Large intestine (tissue), 3 donors: ENCODE data around the gene KIF16B. TPM values are rescaled to one million over a fixed set of nuclear protein-coding genes. Genes with fewer than 3 reads are reported as not detected.

ENCODE experiments used
- DNase-seq, 2 donors: peaks; one replicate each; pipeline versions ENCODE4 v3.0.0 to v3.0.0-alpha.2; 2013
- H3K27ac ChIP-seq: one replicate; pipeline ENCODE4 v1.5.1; 2013; ENCODE audit warnings: low read length
- H3K27me3 ChIP-seq: 2 replicates; pipeline ENCODE4 v1.6.1; 2013; ENCODE audit warnings: low read length; ENCODE audit not compliant: control insufficient read depth, insufficient read depth
- H3K36me3 ChIP-seq: 2 replicates; pipeline ENCODE4 v1.6.1; 2013; ENCODE audit warnings: low read length; ENCODE audit not compliant: control insufficient read depth, insufficient read depth
- H3K4me1 ChIP-seq: one replicate; pipeline ENCODE4 v1.6.1; 2013; ENCODE audit warnings: low read length; ENCODE audit not compliant: control insufficient read depth, insufficient read depth
- H3K4me3 ChIP-seq: one replicate; pipeline ENCODE4 v1.5.1; 2013; ENCODE audit warnings: low read length
- H3K9me3 ChIP-seq: one replicate; pipeline ENCODE4 v1.6.1; 2013; ENCODE audit warnings: mild to moderate bottlenecking, low read depth, low read length, moderate library complexity; ENCODE audit not compliant: control insufficient read depth
- WGBS: methylation state at CpG from one replicate; pipeline ENCODE4 v1.1.5; 2013; ENCODE audit warnings: low lambda C conversion rate; ENCODE audit not compliant: insufficient coverage; 5-methylcytosine and 5-hydroxymethylcytosine counted together
- polyA plus RNA-seq: library from polyadenylated mRNA; unstranded; fragments of 120-200 nt; gene quantifications from one replicate; pipeline ENCODE4 v1.2.1, GENCODE V29; 2013

KIF16B gene
- polyA plus RNA-seq, 1 donor = 21.0 TPM

DNA sequence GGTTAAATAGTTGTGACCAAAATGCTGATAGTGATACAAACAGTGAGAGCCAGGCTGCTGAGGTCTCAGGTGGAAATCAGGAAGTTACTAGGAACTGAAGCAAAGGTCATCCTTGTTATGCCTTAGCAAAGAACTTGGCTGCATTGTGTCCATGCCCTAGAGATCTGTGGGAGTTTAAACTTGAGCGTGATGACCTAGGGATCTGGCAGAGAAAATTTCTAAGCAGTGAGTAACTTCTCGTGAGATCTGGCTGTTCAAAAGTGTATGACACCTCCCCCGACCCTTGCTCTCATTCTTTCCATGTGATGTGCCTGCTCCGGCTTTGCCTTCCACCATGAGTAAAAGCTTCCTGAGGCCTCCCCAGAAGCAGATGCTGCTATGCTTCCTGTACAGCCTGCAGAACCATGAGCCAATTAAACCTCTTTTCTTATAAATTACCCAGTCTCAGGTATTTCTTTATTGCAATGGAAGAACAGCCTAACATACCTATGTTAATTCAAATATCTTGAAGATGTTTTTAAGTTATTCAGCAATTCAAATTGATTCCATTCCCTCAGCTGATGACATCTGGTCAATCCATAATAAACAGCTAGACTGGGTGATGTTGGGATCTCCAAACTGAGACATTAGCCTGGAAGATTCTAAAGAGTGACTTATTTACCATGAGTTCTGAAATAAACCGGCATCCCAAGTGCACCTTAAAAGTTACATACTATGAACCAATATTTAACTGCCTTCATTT lies 33.8 kb downstream of the KIF16B start:
- H3K9me3 ChIP-seq = no peaks in the 10 kb centered on the region
- no CpG with 5 or more reads among the region's 5 CpGs for WGBS
- H3K4me1 ChIP-seq = peaks cover 15% of the 10 kb centered on the region
- peak; percentile 55 to 75 for DNase-seq
- peak overlapping the region; percentile 47 for H3K27ac ChIP-seq
- no peaks in the 10 kb centered on the region for H3K36me3 ChIP-seq
- no peaks in the 10 kb centered on the region for H3K27me3 ChIP-seq
- H3K4me3 ChIP-seq = no peak overlapping the region

- H3K27me3 ChIP-seq = no peaks in the 10 kb centered on the region
- no peaks in the 10 kb centered on the region for H3K36me3 ChIP-seq
- H3K4me3 ChIP-seq = no peak overlapping the region
- H3K9me3 ChIP-seq = no peaks in the 10 kb centered on the region
- WGBS = 80% methylated on average over 1 of the region's 4 CpGs
- peaks cover 15% of the 10 kb centered on the region for H3K4me1 ChIP-seq
- H3K27ac ChIP-seq = peak overlapping the region; percentile 47
- DNase-seq = no peak
Observed at GRCh38 chr20:16538779-16539178, 34.5 kb downstream of the KIF16B start.

- H3K4me1 ChIP-seq = peaks cover 20% of the 10 kb centered on the region
- DNase-seq = no peak
- H3K36me3 ChIP-seq = no peaks in the 10 kb centered on the region
- H3K27me3 ChIP-seq = no peaks in the 10 kb centered on the region
- no CpG with 5 or more reads among the region's 2 CpGs for WGBS
- H3K9me3 ChIP-seq = no peaks in the 10 kb centered on the region
- H3K4me3 ChIP-seq = no peak overlapping the region
- no peak overlapping the region for H3K27ac ChIP-seq
Observed at GRCh38 chr20:16537918-16538317, 35.3 kb downstream of the KIF16B start.

DNA sequence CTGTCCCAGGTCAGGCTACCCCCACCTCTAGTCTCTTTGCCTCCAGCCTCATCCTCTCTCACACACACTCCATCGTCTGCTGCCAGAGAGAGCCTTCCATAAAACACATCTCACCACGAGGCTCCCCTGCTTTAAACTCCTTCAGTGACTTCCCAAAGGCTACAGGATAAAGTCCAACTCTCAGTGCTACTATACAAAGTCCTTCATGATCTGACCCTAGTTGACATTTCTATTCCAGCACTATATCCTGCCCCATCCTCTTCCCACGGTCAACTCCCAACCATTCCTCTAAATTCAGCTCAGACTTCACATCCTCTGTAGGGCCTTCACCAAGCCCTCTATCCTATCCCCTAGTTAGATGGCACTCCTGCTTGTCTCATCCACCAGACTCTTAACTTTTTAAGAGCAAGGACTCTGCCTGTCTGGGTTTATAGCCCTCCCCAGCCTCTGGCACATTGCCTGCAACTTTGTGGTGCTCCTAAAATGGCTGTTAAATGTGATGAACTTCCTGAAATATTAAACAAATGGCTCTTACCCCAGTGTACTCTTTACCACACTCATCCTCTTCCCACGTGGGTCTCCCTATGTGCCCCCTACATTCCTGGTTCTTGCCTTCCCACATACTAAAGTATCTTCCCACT lies 36.1 kb downstream of the KIF16B start:
- H3K4me1 ChIP-seq = peaks cover 21% of the 10 kb centered on the region
- no peaks in the 10 kb centered on the region for H3K36me3 ChIP-seq
- no peaks in the 10 kb centered on the region for H3K27me3 ChIP-seq
- peak overlapping the region; percentile 56 for H3K27ac ChIP-seq
- WGBS = 86% methylated on average over 2 of the region's 4 CpGs
- H3K4me3 ChIP-seq = no peak overlapping the region
- DNase-seq = peak; percentile 49 to 78
- no peaks in the 10 kb centered on the region for H3K9me3 ChIP-seq

- Histone ChIP-seq H3K9me3 (no peaks in the 10 kb centered on the region), H3K4me1 (peaks cover 27% of the 10 kb centered on the region), H3K36me3 (no peaks in the 10 kb centered on the region), H3K27ac (no peak overlapping the region), H3K27me3 (no peaks in the 10 kb centered on the region), H3K4me3 (no peak overlapping the region)
- no peak for DNase-seq
- 100% methylated on average over 1 of the region's 2 CpGs for WGBS
Observed at GRCh38 chr20:16535277-16535676, 38.0 kb downstream of the KIF16B start.

DNA sequence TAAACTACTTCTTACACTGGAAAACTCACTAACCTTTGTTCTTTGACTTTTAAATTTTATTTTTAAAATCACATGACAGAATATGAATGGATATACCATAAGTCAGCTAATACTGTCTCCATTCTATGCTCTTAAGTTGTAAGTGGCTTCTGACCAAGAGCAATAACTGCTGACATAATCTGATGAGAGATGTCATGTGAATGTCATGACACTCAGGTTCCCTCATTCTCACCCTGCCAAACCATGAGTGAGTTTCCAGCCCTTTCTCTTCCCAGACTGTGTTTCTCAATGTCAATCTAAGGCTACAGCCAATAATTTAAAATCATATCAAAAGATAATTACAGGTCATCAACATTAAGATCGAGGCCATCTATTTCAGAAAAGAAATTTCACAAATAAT lies 39.7 kb downstream of the KIF16B start:
- Histone ChIP-seq H3K4me1 (peaks cover 39% of the 10 kb centered on the region), H3K27ac (peak overlapping the region; percentile 57)
- WGBS = no CpG with 5 or more reads among the region's 1 CpG

GRCh38 chr20:16531485-16531884 lies 41.8 kb downstream of the KIF16B start:
- no peak overlapping the region for H3K27ac ChIP-seq

More for the DNA sequence above, 39.7 kb downstream of the KIF16B start:
- H3K36me3 ChIP-seq = no peaks in the 10 kb centered on the region
- no peaks in the 10 kb centered on the region for H3K27me3 ChIP-seq
- peak; percentile 42 to 81 for DNase-seq
- H3K9me3 ChIP-seq = no peaks in the 10 kb centered on the region
- H3K4me3 ChIP-seq = no peak overlapping the region

DNA sequence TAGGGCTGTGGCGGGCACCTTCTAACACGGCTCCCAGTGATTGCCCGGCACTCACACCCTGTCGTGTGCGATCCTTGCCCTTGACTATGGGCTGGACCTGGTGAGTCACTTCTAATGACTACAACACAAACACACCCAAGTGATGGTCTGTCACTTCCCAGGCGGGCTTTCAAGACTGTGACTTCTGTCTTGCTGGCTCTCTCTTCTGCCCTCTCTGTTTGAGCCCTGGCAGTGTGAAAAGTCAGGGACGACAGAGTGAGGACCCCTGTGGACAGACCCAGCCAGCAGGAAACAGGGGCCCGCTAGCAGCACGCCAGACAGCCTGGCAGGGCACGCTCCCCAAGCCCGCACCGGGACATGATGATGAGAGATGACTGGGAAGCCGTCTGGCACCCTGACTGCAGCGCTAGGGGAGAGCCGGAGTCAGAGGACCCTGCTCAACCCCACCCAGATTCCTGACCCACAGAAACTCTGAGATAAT lies 43.0 kb downstream of the KIF16B start:
- Histone ChIP-seq H3K27ac (peak overlapping the region; percentile 97), H3K4me1 (peaks cover 45% of the 10 kb centered on the region), H3K27me3 (no peaks in the 10 kb centered on the region), H3K4me3 (peak overlapping the region; percentile 16), H3K9me3 (no peaks in the 10 kb centered on the region), H3K36me3 (peaks cover 3% of the 10 kb centered on the region)
- WGBS = no CpG with 5 or more reads among the region's 15 CpGs
- peak; percentile 90 to 95 for DNase-seq

More at GRCh38 chr20:16531485-16531884, 41.8 kb downstream of the KIF16B start:
- Histone ChIP-seq H3K4me1 (peaks cover 45% of the 10 kb centered on the region), H3K4me3 (no peak overlapping the region), H3K27me3 (no peaks in the 10 kb centered on the region), H3K9me3 (no peaks in the 10 kb centered on the region), H3K36me3 (peaks cover 3% of the 10 kb centered on the region)
- 90% methylated on average over 2 of the region's 8 CpGs for WGBS
- DNase-seq = no peak

- DNase-seq = peak; percentile 92 to 96
- Histone ChIP-seq H3K4me3 (no peak overlapping the region), H3K4me1 (peaks cover 43% of the 10 kb centered on the region), H3K27me3 (no peaks in the 10 kb centered on the region), H3K27ac (peak overlapping the region; percentile 97), H3K36me3 (peaks cover 5% of the 10 kb centered on the region), H3K9me3 (no peaks in the 10 kb centered on the region)
- no CpG with 5 or more reads among the region's 5 CpGs for WGBS
Observed at GRCh38 chr20:16528078-16528477, 45.2 kb downstream of the KIF16B start.

DNA sequence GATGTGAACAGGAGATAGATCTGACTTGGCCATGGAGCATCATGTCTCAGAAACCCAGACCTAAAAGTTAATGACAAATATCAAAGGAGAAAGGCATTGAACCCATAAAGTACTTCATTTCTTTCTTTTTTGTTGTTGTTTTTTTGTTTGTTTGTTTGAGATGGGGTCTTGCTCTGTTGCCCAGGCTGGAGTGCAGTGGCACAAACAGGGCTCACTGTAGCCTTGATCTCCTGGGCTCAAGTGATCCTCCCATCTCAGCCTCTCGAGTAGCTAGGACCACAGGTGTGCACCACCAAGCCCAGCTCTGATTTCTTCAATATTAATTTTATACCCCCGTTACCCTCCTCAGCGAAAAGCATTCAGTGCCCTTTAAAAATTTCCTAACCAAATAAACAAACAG lies 45.8 kb downstream of the KIF16B start:
- no peaks in the 10 kb centered on the region for H3K9me3 ChIP-seq
- no peak overlapping the region for H3K4me3 ChIP-seq
- H3K27ac ChIP-seq = peak overlapping the region; percentile 97
- peaks cover 5% of the 10 kb centered on the region for H3K36me3 ChIP-seq
- no peak for DNase-seq
- H3K27me3 ChIP-seq = no peaks in the 10 kb centered on the region
- peaks cover 40% of the 10 kb centered on the region for H3K4me1 ChIP-seq
- 100% methylated on average over 3 of the region's 3 CpGs for WGBS
